Middle frontal gyrus (tissue), 1 donor: Measurements from ENCODE around the gene KLRC3.
"Not testable (repeated sequence)": the region's sequence is repeated elsewhere in the genome, so short reads cannot be mapped to it uniquely, and the experiment has no call there.

ENCODE experiments used
- DNase-seq: peaks from one replicate; pipeline ENCODE4 v3.0.0-alpha.2; 2015; ENCODE audit warnings: low spot score; ENCODE audit errors: extremely low spot score

The KLRC3 gene

DNA sequence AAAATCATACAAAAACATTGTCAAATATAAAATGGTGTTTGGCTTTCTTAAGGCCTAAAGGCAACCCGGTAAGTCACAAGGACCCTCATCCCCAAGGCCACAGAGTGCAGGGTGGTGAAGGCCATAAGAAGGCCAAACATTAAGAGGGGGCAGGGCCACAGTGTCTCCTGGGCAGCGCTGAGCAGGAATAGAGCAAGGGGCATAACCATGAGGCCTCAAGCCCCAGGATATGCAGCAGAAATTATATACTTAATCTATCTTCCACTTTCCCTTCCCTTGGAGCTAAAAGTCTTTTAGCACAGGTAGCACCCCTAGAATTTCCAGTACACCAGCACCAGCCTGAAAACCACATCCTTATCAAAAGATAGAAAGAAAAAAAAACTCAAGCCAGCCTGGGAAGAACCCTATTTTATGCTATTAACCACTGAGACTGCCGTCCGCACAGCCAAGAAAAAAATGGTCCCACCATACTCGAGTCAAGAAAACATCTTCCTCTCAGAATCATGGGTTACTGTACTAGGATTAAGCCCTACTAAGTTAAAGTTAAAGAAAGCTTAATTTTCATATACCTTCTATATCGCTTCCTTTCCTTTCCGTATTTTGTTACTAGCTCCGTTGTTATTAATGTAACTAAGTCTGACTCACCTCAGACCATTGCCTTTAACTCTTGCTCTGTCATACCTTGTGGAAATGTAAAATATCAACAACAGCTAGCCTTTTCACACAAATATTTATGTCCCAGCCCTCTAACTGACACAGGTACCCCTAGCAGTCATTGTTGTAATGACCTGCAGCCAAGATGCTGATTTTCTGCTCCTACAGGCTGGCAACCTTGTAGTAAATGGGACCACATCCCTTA is 50.6 kb downstream of the KLRC3 start:
- DNase-seq = no peak

DNA sequence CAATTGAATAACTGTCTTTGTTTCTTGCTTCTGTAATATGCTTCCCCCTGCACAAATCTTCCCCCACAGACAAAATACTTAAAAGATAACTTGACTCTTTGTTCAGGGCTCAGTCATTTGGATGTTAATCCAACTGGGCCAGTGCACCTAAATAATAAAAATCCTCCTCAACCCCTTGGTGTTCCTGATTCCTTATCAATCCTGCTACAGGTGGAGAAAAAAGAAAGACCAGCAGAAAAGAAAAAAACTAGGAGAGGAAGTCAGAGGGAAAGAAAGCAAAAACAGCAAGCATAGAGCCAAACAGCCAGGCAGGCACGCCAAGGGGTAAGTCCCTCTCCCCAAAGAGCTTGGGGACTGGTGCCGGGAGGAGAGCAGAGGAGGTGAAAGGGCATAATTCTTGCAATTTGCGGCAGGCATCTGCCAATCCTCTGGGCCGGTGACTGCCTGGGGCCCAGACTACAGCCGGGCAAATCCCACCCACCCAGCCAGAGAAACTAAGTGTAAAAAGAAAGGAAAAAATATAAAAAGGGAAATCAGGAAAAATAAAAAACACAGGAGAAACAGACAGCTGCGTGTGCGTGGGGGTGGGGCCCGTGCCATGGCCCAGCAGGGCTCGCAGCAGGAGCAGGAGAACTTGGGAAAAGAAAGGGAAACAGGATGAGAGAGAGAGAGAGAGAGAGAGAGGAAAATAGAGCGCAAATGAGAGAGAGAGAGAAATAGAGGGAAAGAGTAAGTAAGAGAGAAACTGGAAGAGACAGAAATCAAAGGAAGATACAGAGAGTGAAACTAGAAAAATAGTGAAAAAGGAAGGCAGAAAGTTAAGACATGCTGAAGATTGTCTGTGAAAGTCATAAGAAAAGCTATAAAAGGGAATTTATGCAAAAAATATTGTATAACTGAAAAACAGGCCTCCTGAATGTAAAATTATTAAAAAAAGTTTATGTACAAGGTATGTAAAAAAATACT is 51.9 kb downstream of the KLRC3 start:
- DNase-seq = no peak

DNA sequence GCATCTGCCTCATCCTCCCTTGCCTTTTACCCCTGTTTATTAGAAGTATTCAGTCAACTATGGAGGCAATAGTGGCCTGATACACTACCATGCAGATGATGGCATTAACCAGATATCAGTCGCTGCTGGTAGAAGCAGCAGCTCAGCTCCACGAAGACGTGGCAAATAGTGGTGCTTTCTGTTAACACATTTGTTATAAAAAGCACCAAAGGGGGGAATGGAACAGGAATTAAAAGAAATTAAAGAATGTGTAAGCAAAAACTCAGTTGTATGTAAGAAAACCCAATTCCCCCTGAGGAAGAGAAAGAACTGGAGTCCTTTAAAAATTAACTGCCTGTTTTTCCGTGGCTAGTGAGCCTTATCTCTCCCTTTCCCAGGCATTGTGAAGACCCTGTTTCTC is 52.7 kb downstream of the KLRC3 start:
- DNase-seq = not testable (repeated sequence)

- DNase-seq = no peak
These were observed 53.5 kb downstream of the KLRC3 start for GRCh38 chr12:10366875-10367274.

DNA sequence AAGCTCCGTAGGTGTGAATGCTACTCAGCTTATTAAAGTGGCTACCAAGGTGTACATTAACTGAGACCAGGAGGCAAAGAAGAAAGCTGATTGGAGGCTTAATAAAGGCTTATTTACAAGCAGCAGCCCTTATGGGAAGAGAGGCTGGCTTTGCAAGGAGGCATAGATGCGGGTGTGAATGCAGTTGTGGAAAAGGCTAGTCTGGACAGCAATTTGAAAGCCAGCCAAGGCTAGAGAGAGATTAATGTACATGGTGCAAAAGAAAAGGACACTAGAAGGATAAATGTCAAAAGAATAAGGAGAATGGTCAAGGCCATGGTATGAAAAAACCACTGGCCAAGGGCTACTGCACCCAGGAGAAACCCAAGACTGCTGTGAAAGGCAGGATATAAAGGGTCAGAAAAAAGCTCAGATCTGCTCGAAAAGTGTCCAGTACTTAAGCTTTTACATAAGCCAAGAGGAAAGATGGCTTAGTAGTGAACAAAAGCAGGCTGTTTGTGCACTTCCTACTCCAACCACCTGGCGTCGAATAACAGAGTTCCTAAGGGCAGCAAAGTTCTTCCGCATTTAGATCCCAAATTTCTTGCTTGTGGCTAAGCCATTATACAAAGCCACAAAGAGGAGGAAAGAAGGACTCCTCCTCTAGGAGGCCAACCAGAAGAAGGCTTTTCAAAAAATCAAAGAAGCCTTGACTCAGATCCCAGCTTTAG is 54.5 kb downstream of the KLRC3 start:
- no peak for DNase-seq

DNA sequence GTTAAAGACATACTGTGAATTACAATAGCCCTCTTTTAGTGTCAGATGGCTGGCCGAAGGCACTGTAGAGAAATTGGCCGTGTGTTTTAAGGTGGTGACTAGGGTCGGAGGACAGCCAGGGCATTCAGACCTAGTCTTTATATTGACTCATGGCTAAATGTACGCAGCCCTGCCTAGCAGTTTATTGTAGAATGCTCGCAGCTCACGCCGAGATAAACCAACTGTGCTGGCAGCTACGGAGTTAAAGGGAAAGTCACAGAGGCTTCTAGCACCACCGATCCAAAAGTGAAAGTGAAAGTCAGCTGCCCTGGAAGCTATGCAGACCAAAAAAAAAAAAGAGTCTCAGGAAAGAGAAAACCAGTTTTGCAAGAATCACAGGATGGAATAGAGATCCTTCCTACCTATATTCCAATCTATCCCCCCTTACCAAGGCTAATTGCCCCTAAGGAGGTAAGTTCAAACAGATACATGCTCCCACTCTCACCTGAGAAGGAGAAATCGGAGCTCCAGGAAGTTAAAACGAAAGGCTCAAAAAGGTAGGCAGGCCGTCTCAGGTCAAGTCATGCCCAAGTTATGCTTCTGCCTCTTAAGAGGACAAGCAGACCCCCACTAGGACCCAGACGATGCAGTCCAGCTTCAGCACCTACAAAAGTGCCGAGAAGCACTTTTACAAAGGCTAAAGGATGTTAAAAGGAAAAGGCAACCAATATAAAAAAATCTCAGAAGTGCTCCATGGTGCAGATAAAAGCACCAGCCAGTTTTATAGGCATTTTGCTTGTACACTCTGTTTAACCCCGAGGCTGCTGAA is 55.4 kb downstream of the KLRC3 start:
- DNase-seq = peak; percentile 49

GRCh38 chr12:10363914-10364814 is 56.2 kb downstream of the KLRC3 start:
- DNase-seq = no peak

- no peak for DNase-seq
These were observed 56.8 kb downstream of the KLRC3 start for GRCh38 chr12:10363658-10363913.

DNA sequence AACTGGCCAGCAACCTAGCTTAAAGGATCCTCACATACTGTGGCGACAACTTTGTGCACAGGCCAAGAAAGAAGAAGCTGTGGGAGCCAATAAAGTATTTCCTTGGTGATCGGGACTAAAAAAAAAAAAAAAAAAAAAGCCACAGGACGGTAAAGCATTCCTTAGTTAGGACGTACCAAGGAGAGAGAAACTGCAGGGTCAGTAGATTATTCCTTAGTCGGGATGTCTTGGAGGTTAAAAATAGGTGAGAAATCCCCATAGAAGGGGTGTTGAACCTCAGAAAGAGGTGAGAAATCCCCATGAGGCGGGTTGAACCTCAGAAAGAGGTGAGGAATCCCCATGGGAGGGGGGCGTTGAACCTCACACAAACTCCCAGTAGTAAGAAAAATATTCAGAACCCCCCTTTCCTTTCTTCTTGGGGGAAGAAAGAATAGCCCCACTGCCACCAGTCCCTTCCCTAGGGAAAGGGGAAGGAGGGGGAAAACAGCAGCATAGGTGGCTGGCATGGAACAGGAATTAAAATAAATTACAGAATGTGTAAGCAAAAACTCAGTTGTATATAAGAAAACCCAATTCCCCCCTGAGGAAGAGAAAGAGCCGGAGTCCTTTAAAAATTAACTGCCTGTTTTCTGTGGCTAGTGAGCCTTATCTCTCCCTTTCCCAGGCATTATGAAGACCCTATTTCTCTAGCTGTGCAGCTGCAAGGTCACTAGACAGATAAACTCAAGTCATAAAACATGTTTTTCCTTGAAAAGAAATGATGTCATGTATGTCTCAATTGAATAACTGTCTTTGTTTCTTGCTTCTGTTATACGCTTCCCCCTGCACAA is 57.4 kb downstream of the KLRC3 start:
- no peak for DNase-seq

GRCh38 chr12:10362325-10362724 is 58.1 kb downstream of the KLRC3 start:
- DNase-seq = no peak
